ENCODE measurements around the gene AIFM1. TPM values are rescaled to one million over a fixed set of nuclear protein-coding genes. Genes with fewer than 3 reads are reported as not detected.

AIFM1 gene
- total RNA-seq, 2 donors from 2014 or later: 53.7 to 58.7 TPM

DNA sequence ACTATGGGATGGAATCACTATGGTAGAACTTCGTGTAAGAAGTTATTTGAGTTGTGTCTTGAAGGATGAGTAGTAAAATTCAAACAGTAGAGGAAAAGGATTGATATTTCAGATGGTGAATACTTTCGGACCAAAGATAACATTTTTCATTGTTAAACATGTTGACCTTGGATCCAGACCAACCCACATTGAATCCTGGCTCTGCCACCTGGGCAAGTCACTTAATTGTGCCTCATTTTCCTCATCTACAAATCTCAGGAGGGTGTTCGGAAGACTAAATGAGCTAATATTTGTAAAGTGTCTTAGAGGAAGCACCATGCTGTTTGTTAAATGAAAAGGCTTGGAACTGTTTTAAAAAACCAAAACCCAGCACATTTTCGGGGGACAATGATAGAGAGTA, 1.4 kb upstream of the AIFM1 start:
- DNase-seq: no peak
- peak overlapping the region; percentile 96 for H3K4me3 ChIP-seq (ENCODE audit: low read length)
- Mint-ChIP-seq H3K27ac (no peak overlapping the region), H3K4me1 (peaks cover 8% of the 10 kb centered on the region), H3K27me3 (ENCODE audit: insufficient read depth) (peaks cover 19% of the 10 kb centered on the region), H3K9me3 (peaks cover 29% of the 10 kb centered on the region), H3K36me3 (ENCODE audit: low read depth) (peaks cover 7% of the 10 kb centered on the region), H3K4me3 (peak overlapping the region; percentile 87)
- TF ChIP-seq, protein P1, sequence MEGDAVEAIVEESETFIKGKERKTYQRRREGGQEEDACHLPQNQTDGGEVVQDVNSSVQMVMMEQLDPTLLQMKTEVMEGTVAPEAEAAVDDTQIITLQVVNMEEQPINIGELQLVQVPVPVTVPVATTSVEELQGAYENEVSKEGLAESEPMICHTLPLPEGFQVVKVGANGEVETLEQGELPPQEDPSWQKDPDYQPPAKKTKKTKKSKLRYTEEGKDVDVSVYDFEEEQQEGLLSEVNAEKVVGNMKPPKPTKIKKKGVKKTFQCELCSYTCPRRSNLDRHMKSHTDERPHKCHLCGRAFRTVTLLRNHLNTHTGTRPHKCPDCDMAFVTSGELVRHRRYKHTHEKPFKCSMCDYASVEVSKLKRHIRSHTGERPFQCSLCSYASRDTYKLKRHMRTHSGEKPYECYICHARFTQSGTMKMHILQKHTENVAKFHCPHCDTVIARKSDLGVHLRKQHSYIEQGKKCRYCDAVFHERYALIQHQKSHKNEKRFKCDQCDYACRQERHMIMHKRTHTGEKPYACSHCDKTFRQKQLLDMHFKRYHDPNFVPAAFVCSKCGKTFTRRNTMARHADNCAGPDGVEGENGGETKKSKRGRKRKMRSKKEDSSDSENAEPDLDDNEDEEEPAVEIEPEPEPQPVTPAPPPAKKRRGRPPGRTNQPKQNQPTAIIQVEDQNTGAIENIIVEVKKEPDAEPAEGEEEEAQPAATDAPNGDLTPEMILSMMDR (conservative IDR thresholded peaks at IDR 0.05): no peak
- peaks cover 18% of the 10 kb centered on the region for H3K27me3 ChIP-seq (ENCODE audit: control insufficient read depth, insufficient read depth, low read length, poor library complexity, severe bottlenecking)
- 83 to 90% methylated on average over 2 to 4 of the region's 4 CpGs for WGBS, 2 experiments (ENCODE audit: insufficient coverage in 1 of 2, insufficient read length in 1 of 2)
- H3K9ac ChIP-seq (ENCODE audit: extremely low read depth, low read length, poor library complexity, severe bottlenecking): no peak overlapping the region
- no peaks in the 10 kb centered on the region for H3K9me3 ChIP-seq (ENCODE audit: control insufficient read depth, low read length)
- H3K27ac ChIP-seq (ENCODE audit: low read depth, low read length): no peak overlapping the region
- H3K4me1 ChIP-seq (ENCODE audit: control insufficient read depth, insufficient read depth, low read length): no peaks in the 10 kb centered on the region
- peaks cover 3% of the 10 kb centered on the region for H3K36me3 ChIP-seq (ENCODE audit: control insufficient read depth, insufficient read depth, low read length)

DNA sequence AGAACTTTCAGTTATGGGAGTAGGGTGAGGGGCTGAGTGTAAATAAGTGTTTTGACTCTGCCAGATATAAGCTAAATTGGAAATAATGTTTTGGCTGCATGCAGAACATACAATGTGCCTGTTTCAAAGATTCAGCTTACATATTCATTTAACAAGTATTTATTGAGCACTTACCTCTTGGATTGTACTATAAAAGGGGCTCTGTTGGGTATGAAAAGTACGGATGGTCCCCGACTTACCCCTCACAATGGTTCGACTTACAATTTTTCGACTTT, 799 bp upstream of the AIFM1 start:
- H3K9me3 Mint-ChIP-seq: peaks cover 31% of the 10 kb centered on the region
- no peak for DNase-seq
- WGBS, 2 experiments (ENCODE audit: insufficient coverage in 1 of 2, insufficient read length in 1 of 2): 5% methylated on average over 4 of the region's 4 CpGs; no CpG with 5 or more reads in 1 of the 2 experiments
- TF ChIP-seq, protein P1 (conservative IDR thresholded peaks at IDR 0.05): no peak
- H3K36me3 Mint-ChIP-seq (ENCODE audit: low read depth): peaks cover 7% of the 10 kb centered on the region
- peaks cover 14% of the 10 kb centered on the region for H3K27me3 Mint-ChIP-seq (ENCODE audit: insufficient read depth)
- Histone ChIP-seq H3K27ac (ENCODE audit: low read depth, low read length) (no peak overlapping the region), H3K4me1 (ENCODE audit: control insufficient read depth, insufficient read depth, low read length) (no peaks in the 10 kb centered on the region), H3K9me3 (ENCODE audit: control insufficient read depth, low read length) (no peaks in the 10 kb centered on the region), H3K36me3 (ENCODE audit: control insufficient read depth, insufficient read depth, low read length) (peaks cover 3% of the 10 kb centered on the region), H3K9ac (ENCODE audit: extremely low read depth, low read length, poor library complexity, severe bottlenecking) (peak overlapping the region; percentile 55), H3K27me3 (ENCODE audit: control insufficient read depth, insufficient read depth, low read length, poor library complexity, severe bottlenecking) (peaks cover 12% of the 10 kb centered on the region), H3K4me3 (ENCODE audit: low read length) (peak overlapping the region; percentile 96)
- H3K4me1 Mint-ChIP-seq: peaks cover 8% of the 10 kb centered on the region
- H3K27ac Mint-ChIP-seq: peak overlapping the region; percentile 96
- peak overlapping the region; percentile 87 for H3K4me3 Mint-ChIP-seq

DNA sequence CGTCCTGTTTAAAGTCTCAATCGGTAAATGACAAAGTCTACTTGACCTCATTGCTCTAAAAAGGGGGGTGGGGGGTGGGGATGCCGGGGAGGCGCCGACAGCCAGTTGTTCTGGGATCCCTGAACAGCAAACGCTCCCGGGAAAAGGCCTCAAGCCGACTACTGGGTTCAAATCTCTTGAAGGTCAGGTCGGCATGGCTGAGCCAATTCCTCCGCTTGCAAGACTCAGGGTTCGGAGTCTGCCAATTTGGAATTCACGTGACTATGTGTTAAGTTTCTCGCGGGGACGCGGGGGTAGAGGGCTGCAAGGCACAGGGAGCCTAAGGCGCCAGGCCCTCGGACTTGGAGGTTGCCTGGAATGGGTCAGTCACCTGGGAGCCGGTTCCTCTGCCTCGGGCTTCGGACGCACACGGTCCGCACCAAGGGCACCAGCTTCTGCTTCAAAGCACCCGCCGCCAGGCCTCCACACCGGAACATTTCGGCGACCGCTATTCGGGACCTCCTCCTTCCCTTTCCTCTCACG, 399 bp downstream of the AIFM1 start:
- peaks cover 3% of the 10 kb centered on the region for H3K36me3 ChIP-seq (ENCODE audit: control insufficient read depth, insufficient read depth, low read length)
- peak overlapping the region; percentile 96 for H3K27ac Mint-ChIP-seq
- peaks cover 8% of the 10 kb centered on the region for H3K4me1 Mint-ChIP-seq
- no peaks in the 10 kb centered on the region for H3K4me1 ChIP-seq (ENCODE audit: control insufficient read depth, insufficient read depth, low read length)
- 1% methylated on average over 32 of the region's 32 CpGs; no CpG with 5 or more reads in 1 of the 2 experiments for WGBS, 2 experiments (ENCODE audit: insufficient coverage in 1 of 2, insufficient read length in 1 of 2)
- H3K9ac ChIP-seq (ENCODE audit: extremely low read depth, low read length, poor library complexity, severe bottlenecking): peak overlapping the region; percentile 59
- H3K36me3 Mint-ChIP-seq (ENCODE audit: low read depth): peaks cover 7% of the 10 kb centered on the region
- no peaks in the 10 kb centered on the region for H3K27me3 ChIP-seq (ENCODE audit: control insufficient read depth, insufficient read depth, low read length, poor library complexity, severe bottlenecking)
- H3K9me3 ChIP-seq (ENCODE audit: control insufficient read depth, low read length): no peaks in the 10 kb centered on the region
- peaks cover 2% of the 10 kb centered on the region for H3K27me3 Mint-ChIP-seq (ENCODE audit: insufficient read depth)
- TF ChIP-seq, protein P1 (conservative IDR thresholded peaks at IDR 0.05): no peak
- no peak for DNase-seq
- peak overlapping the region; percentile 87 for H3K4me3 Mint-ChIP-seq
- H3K9me3 Mint-ChIP-seq: peaks cover 28% of the 10 kb centered on the region
- peak overlapping the region; percentile 96 for H3K4me3 ChIP-seq (ENCODE audit: low read length)
- peak overlapping the region; percentile 60 for H3K27ac ChIP-seq (ENCODE audit: low read depth, low read length)
